Measurements from ENCODE around the gene MIB2. TPM values are rescaled to one million over a fixed set of nuclear protein-coding genes. Genes with fewer than 3 reads are reported as not detected.
"Not testable (repeated sequence)": the region's sequence is repeated elsewhere in the genome, so short reads cannot be mapped to it uniquely, and the experiment has no call there.

The MIB2 gene
- total RNA-seq, 1 donor from 2014 or later, result 49.6 TPM

GRCh38 chr1:1631782-1632420 is 16.6 kb downstream of the MIB2 start, which contains the start of gene MMP23B:
TSS of gene MMP23B (plus strand) at chr1:1632173. CDS start at chr1:1632219, 46 bp downstream.
- peaks cover 0 to 4% (median 0%) of the 10 kb centered on the region in 3 donors for H3K27me3 ChIP-seq (ENCODE audit: control insufficient read depth in 3 of 3, insufficient read depth in 3 of 3, low read length in 3 of 3)
- peak within 1 kb of the TSS; percentile 56 for H3K27ac ChIP-seq (ENCODE audit: low read depth, low read length)
- H3K36me3 ChIP-seq (ENCODE audit: control insufficient read depth in 3 of 3, insufficient read depth in 3 of 3, low read length in 3 of 3), result peaks cover 8 to 24% (median 16%) of the 10 kb centered on the region in 3 donors
- peaks cover 0 to 3% (median 3%) of the 10 kb centered on the region in 3 donors for H3K4me1 ChIP-seq (ENCODE audit: control insufficient read depth in 3 of 3, insufficient read depth in 3 of 3, low read length in 3 of 3)
- peak within 1 kb of the TSS in 1 of 3 donors; percentile 40 for H3K9ac ChIP-seq (ENCODE audit: low read depth in 1 of 3, low read length in 3 of 3)
- H3K4me3 ChIP-seq (ENCODE audit: low read length in 3 of 3), result peak within 1 kb of the TSS in 1 of 3 donors; percentile 22
- H3K9me3 ChIP-seq (ENCODE audit: control insufficient read depth in 3 of 3, low read length in 3 of 3), result no peaks in the 10 kb centered on the region

GRCh38 chr1:1633409-1633808 is 18.1 kb downstream of the MIB2 start:
- H3K36me3 ChIP-seq (ENCODE audit: control insufficient read depth in 3 of 3, insufficient read depth in 3 of 3, low read length in 3 of 3), result peaks cover under 1 to 14% (median 4%) of the 10 kb centered on the region in 3 donors
- H3K4me1 ChIP-seq (ENCODE audit: control insufficient read depth in 3 of 3, insufficient read depth in 3 of 3, low read length in 3 of 3); H3K27me3 ChIP-seq (ENCODE audit: control insufficient read depth in 3 of 3, insufficient read depth in 3 of 3, low read length in 3 of 3); H3K27ac ChIP-seq (ENCODE audit: low read depth, low read length); H3K9me3 ChIP-seq (ENCODE audit: control insufficient read depth in 3 of 3, low read length in 3 of 3); H3K4me3 ChIP-seq (ENCODE audit: low read length in 3 of 3); H3K9ac ChIP-seq (ENCODE audit: low read depth in 1 of 3, low read length in 3 of 3): not testable (repeated sequence)

GRCh38 chr1:1634613-1635012 is 19.3 kb downstream of the MIB2 start:
- H3K27ac ChIP-seq (ENCODE audit: low read depth, low read length); H3K9ac ChIP-seq (ENCODE audit: low read depth in 1 of 3, low read length in 3 of 3); H3K4me1 ChIP-seq (ENCODE audit: control insufficient read depth in 3 of 3, insufficient read depth in 3 of 3, low read length in 3 of 3); H3K27me3 ChIP-seq (ENCODE audit: control insufficient read depth in 3 of 3, insufficient read depth in 3 of 3, low read length in 3 of 3); H3K4me3 ChIP-seq (ENCODE audit: low read length in 3 of 3); H3K9me3 ChIP-seq (ENCODE audit: control insufficient read depth in 3 of 3, low read length in 3 of 3): not testable (repeated sequence)
- peaks cover 0 to 12% (median 3%) of the 10 kb centered on the region in 3 donors for H3K36me3 ChIP-seq (ENCODE audit: control insufficient read depth in 3 of 3, insufficient read depth in 3 of 3, low read length in 3 of 3)

- H3K27me3 ChIP-seq (ENCODE audit: control insufficient read depth in 3 of 3, insufficient read depth in 3 of 3, low read length in 3 of 3); H3K9ac ChIP-seq (ENCODE audit: low read depth in 1 of 3, low read length in 3 of 3); H3K27ac ChIP-seq (ENCODE audit: low read depth, low read length); H3K4me1 ChIP-seq (ENCODE audit: control insufficient read depth in 3 of 3, insufficient read depth in 3 of 3, low read length in 3 of 3); H3K4me3 ChIP-seq (ENCODE audit: low read length in 3 of 3); H3K9me3 ChIP-seq (ENCODE audit: control insufficient read depth in 3 of 3, low read length in 3 of 3): not testable (repeated sequence)
- H3K36me3 ChIP-seq (ENCODE audit: control insufficient read depth in 3 of 3, insufficient read depth in 3 of 3, low read length in 3 of 3), result peaks cover 0 to 12% (median 3%) of the 10 kb centered on the region in 3 donors
Observed at GRCh38 chr1:1636621-1637478, 21.6 kb downstream of the MIB2 start.

GRCh38 chr1:1637479-1637875 is 22.2 kb downstream of the MIB2 start:
- H3K9ac ChIP-seq (ENCODE audit: low read depth in 1 of 3, low read length in 3 of 3); H3K9me3 ChIP-seq (ENCODE audit: control insufficient read depth in 3 of 3, low read length in 3 of 3); H3K27me3 ChIP-seq (ENCODE audit: control insufficient read depth in 3 of 3, insufficient read depth in 3 of 3, low read length in 3 of 3); H3K4me3 ChIP-seq (ENCODE audit: low read length in 3 of 3); H3K27ac ChIP-seq (ENCODE audit: low read depth, low read length); H3K4me1 ChIP-seq (ENCODE audit: control insufficient read depth in 3 of 3, insufficient read depth in 3 of 3, low read length in 3 of 3): not testable (repeated sequence)
- peaks cover 0 to 12% (median 3%) of the 10 kb centered on the region in 3 donors for H3K36me3 ChIP-seq (ENCODE audit: control insufficient read depth in 3 of 3, insufficient read depth in 3 of 3, low read length in 3 of 3)

- H3K4me1 ChIP-seq (ENCODE audit: control insufficient read depth in 3 of 3, insufficient read depth in 3 of 3, low read length in 3 of 3); H3K9ac ChIP-seq (ENCODE audit: low read depth in 1 of 3, low read length in 3 of 3); H3K27me3 ChIP-seq (ENCODE audit: control insufficient read depth in 3 of 3, insufficient read depth in 3 of 3, low read length in 3 of 3); H3K27ac ChIP-seq (ENCODE audit: low read depth, low read length); H3K9me3 ChIP-seq (ENCODE audit: control insufficient read depth in 3 of 3, low read length in 3 of 3); H3K4me3 ChIP-seq (ENCODE audit: low read length in 3 of 3): not testable (repeated sequence)
- H3K36me3 ChIP-seq (ENCODE audit: control insufficient read depth in 3 of 3, insufficient read depth in 3 of 3, low read length in 3 of 3), result peaks cover 0 to 12% (median 3%) of the 10 kb centered on the region in 3 donors
Observed at GRCh38 chr1:1638528-1638927, 23.2 kb downstream of the MIB2 start.

GRCh38 chr1:1639368-1639767 is 24.1 kb downstream of the MIB2 start:
- H3K27me3 ChIP-seq (ENCODE audit: control insufficient read depth in 3 of 3, insufficient read depth in 3 of 3, low read length in 3 of 3); H3K9me3 ChIP-seq (ENCODE audit: control insufficient read depth in 3 of 3, low read length in 3 of 3); H3K9ac ChIP-seq (ENCODE audit: low read depth in 1 of 3, low read length in 3 of 3); H3K4me3 ChIP-seq (ENCODE audit: low read length in 3 of 3); H3K27ac ChIP-seq (ENCODE audit: low read depth, low read length); H3K4me1 ChIP-seq (ENCODE audit: control insufficient read depth in 3 of 3, insufficient read depth in 3 of 3, low read length in 3 of 3): not testable (repeated sequence)
- H3K36me3 ChIP-seq (ENCODE audit: control insufficient read depth in 3 of 3, insufficient read depth in 3 of 3, low read length in 3 of 3), result peaks cover 0 to 12% (median 3%) of the 10 kb centered on the region in 3 donors

- not testable (repeated sequence) for H3K4me1 ChIP-seq (ENCODE audit: control insufficient read depth in 3 of 3, insufficient read depth in 3 of 3, low read length in 3 of 3); H3K4me3 ChIP-seq (ENCODE audit: low read length in 3 of 3); H3K27ac ChIP-seq (ENCODE audit: low read depth, low read length); H3K9ac ChIP-seq (ENCODE audit: low read depth in 1 of 3, low read length in 3 of 3); H3K9me3 ChIP-seq (ENCODE audit: control insufficient read depth in 3 of 3, low read length in 3 of 3); H3K27me3 ChIP-seq (ENCODE audit: control insufficient read depth in 3 of 3, insufficient read depth in 3 of 3, low read length in 3 of 3)
- peaks cover 0 to 12% (median 3%) of the 10 kb centered on the region in 3 donors for H3K36me3 ChIP-seq (ENCODE audit: control insufficient read depth in 3 of 3, insufficient read depth in 3 of 3, low read length in 3 of 3)
Observed at GRCh38 chr1:1640081-1640480, 24.8 kb downstream of the MIB2 start.

- H3K27ac ChIP-seq (ENCODE audit: low read depth, low read length); H3K9ac ChIP-seq (ENCODE audit: low read depth in 1 of 3, low read length in 3 of 3); H3K27me3 ChIP-seq (ENCODE audit: control insufficient read depth in 3 of 3, insufficient read depth in 3 of 3, low read length in 3 of 3); H3K4me3 ChIP-seq (ENCODE audit: low read length in 3 of 3); H3K4me1 ChIP-seq (ENCODE audit: control insufficient read depth in 3 of 3, insufficient read depth in 3 of 3, low read length in 3 of 3); H3K9me3 ChIP-seq (ENCODE audit: control insufficient read depth in 3 of 3, low read length in 3 of 3): not testable (repeated sequence)
- peaks cover 0 to 14% (median 3%) of the 10 kb centered on the region in 3 donors for H3K36me3 ChIP-seq (ENCODE audit: control insufficient read depth in 3 of 3, insufficient read depth in 3 of 3, low read length in 3 of 3)
Observed at GRCh38 chr1:1640711-1641461, 25.6 kb downstream of the MIB2 start.
